Fibroblast of skin of left quadriceps (primary cell): ENCODE results near the gene DPEP1.
"Not testable (repeated sequence)": the region's sequence is repeated elsewhere in the genome, so short reads cannot be mapped to it uniquely, and the experiment has no call there.

Experiments used
- DNase-seq, 2 experiments: peaks; one replicate each; pipeline ENCODE4 v3.0.0-alpha.2; 2013; ENCODE audit warnings: low read depth in 2 of 2

DPEP1 gene

DNA sequence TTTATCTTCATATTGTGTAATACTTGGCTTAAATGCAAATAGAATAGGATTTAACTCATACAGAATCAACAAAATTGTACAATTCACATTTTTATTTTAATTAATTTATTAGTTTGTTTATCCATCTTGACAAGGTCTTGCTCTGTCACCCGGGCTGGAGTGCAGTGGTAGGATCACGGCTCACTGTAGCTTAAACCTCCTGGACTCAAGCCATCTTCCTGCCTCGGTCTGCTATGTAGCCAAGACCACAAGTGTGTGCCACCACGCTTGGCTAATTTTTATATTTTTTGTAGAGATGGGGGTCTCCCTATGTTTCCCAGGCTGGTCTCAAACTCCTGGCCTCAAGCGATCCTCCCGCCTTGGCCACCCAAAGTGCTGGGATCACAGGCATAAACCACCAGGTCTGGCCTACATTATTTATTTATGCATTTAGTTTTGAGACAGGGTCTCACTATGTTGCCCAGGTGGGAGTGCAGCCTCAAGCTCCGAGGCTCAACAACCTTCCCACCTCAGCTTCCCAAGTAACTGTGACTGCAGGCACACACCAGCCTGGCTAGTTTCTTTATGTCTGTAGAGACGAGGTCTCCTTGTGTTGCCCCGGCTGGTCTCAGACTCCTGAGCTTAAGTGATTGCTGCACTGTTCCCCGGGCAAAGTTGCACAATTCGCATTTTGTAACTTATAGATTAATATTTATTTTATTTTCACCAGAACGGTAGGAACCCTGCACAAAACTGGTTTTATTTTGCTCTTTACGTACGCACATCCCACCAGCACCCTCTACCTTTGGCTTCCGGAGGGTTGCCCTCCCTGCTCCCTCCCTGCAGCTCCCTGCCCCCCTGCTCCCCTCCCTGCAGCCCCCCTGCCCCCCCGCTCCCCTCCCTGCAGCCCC, 4.9 kb downstream of the DPEP1 start:
- no peak for DNase-seq

DNA sequence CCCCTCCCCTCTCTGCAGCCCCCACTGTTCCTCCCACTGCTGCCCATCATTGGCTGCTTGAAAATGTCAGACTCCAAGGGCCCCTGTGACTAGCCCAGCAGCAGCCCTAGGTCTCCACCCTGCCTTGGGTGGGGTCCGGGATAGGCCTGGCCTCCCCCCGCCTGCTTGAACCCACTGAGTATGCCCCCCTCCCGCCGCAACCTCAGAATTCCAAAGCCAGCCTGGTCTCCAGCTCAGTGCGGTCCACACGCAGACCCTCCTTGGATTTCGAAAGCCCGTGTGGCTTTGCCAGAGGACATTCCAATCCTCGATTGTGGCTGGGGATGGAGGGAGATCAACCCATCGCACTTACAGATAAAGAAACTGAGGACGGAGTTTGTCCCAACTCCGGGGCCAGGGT, 6.4 kb downstream of the DPEP1 start:
- DNase-seq = peak in 1 of 2 experiments; percentile 10

DNA sequence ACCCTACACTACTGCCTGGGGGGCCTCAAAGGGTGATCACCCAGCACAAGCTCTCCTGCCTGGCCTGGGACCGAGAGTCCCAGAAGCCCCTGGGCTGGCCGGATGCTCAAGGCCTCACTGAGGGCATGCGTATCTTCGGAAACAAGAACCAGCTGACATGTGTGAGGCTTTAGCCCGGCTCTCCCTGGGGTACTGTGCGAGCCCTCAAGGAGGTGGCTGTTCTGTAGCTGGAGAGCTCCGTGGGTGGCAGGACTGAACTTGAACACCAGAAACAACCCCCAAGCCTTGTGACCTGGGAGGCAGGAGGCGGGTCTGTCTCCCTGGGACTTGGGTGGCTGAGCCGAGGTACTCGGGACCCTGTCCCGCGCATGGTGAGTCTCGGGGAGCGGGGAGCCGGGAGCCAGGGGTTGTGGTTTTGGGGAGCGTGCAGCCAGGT, 7.0 kb downstream of the DPEP1 start:
- no peak for DNase-seq

DNA sequence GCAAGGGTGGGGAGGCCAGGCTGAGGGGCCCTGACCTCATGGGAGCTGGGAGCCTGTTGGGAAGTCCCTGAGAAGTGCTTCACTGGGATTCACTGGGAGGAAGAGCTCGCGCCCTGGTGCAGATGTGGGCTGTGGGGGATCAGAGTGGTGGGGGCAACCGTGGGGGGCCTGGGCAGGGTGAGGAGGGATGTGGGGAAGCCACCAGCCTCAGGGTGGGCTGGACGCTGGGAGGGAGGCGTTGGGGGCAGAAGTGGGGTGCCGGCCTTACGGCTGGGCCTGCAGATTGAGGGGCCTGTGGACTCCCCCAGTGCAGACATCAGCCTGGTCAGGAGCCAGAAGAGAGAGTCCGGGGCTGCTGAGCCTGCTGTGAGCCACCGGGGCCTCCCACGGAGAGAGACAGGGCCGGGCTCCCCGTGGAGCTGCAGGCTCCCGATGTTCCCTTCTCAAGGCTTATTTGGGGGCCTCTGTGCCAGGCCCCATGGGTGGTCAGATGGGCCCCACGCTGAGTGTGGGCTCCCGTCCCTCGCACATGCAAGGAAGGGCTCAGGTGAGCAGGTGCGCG, 7.8 kb downstream of the DPEP1 start:
- no peak for DNase-seq

DNA sequence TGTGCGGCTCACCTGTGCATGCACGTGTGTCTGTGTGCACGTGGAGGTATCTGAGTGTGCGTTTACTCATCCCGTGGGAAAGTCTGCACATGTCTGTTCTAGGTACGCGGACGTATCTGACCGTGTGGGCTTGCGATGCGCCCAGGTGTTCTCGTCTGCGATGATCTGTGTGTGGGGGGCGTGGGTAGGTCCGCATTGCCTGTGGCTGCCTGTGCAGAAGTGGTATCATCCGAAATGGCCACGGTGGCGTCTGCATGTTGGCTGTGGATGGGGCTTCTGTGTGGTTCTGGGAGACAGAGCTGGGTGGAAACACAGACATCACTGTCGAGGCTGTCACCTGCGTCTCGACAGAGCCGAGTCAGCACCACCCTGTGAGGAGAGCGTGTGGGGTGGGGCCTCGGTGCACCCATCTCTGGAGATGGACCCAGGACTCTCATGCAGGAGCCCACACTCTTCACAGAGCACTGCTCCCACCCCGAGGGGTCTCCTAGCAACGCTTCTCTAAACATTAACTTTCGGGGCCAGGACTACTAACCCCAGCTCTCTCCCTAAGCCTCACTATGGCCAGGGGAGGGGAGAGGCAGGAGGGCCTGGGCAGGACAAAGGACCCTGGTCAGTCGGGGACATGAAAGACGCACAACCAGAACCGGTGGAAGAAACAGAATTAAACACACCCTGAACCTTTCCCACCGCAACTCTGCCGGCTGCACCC, 8.4 kb downstream of the DPEP1 start:
- no peak for DNase-seq

DNA sequence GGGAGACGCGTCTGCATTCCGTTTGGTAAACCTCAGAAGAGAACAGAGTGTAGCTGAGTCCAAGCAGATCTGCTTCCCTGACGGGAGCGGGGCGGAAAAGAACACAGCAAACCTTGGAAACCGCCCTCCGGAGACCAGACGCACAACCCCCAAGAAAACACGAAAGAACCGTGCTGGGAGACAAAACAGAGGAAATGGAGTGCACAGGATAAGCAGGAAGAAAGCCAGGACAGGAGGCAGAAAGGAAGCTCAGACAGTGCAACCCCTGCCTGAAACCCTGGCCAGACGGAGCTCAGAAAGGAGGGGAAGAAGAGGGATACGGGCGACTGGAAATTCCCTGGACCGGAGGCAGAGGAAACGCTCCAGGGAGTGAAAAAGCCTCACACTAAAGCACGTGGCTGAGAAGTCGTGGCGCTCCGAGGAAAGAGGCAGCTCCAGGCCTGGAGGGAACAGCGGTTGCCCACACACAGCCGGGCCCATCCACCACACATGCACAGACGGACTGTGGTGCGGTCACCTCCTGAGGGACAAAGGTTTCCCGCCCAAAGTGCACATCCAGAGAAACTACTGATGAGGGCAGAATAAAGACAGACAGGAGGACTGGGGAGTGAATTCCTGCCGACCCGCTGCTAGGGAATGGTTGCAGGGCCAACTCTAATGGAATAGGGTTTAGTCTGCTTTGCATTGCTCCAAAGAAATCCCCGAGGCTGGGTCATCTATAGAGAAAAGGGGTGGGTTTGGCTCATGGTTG, 10.2 kb downstream of the DPEP1 start:
- no peak for DNase-seq

DNA sequence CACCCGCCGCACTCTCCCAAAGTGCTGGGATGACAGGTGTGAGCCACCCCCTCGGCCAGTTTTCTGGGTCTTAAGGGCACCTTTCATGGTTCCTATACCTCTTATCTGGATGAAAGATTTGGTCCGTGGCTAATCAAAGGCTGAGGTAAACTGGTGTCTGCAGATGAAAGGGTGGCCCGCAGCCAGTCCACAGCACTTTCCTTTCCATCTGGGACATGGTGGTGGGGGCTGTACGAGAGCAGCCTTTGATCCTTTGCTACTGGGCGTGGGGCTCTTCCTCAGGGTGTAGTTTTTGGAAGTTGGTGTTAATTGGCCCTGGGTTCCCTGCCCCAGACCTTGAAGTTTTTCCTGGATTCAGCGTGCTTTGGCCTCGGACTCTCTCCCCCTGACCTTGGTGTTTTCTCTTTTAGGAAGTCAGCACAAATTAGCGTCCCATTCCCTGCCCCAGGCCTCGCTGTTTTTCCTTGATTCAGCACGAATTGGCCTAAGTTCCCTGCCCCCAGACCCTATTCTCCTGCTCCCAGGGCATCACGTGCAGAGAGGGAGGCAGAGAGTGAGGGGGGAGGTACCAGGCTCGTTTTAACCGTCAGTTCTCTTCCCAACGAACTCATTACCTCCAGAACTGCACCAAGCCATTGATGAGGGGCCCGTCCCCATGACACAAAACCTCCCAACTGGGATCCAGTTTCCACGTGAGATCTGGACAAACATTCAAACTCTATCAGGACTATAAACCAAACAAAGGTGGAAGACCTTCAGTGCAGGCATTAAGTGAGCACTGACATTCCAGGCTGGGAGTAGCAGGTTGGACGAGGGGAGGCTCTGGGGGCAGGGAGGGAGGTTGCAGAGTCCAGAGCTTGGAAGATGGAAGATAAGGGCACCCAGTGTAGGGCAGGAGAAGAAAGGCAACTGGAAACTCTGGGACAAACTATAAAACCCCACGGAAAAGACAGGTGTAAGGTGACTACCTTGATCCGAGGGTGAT, 11.6 kb downstream of the DPEP1 start:
- DNase-seq = no peak

DNA sequence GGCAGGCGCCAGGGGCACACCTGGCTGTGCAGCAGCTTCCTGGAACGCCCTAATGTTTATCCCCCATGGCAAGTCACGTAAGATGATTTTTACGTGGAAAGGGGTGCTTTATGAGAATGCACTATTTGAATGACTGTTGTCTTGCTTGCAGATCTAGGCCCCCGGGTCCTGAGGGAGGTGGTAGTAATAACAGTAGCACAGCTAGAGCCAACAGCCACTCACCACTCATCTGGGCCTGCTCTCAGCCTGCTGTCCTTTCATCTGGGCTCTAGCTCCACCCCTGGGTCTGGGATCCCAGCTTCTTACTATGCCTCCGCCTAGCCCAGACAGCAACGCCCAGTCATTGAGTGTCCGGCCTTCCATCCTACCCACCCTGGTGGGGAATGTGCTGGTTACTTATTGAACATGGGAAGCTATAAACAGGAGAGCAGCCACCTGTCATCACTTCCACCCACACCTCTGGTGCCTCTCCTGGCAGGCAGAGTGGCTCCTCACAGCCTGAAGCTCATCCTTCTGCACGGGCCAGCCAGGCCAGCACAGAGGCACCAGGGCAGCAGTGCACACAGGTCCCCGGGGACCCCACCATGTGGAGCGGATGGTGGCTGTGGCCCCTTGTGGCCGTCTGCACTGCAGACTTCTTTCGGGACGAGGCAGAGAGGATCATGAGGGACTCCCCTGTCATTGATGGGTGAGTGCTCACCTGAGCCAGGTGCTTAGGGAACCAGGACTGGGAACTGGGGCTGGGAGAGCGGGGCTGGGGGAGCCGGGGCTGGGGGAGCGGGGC, 16.6 kb downstream of the DPEP1 start:
- no peak for DNase-seq

DNA sequence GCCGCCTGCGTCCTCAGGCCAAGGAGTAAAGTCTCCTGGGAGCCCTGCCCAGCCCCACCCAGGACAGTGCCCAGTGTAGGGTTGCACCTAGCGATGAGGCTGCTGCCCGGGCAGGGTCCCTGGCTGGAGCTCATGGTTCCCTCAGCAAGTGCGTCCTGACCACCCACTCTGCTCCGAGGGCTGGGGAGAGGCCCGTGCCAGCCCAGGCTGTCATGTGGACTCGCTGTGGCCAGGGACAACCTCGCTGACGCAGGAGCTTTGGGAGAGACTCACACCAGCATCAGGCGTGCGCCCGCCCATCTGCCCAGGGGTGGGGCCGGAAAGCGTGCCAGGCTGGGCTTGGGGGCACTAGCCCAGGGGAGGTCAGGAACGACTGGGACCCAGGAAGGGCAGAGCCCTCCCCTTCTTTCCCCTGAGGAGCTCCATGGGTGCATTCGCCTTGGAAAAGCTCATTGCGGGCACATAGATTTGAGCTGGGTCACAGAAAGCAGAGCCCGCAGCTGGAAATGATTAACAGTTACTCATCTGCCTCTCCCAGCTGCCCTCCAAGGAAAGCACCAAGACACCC, 19.7 kb downstream of the DPEP1 start:
- peak; percentile 32 to 36 for DNase-seq

DNA sequence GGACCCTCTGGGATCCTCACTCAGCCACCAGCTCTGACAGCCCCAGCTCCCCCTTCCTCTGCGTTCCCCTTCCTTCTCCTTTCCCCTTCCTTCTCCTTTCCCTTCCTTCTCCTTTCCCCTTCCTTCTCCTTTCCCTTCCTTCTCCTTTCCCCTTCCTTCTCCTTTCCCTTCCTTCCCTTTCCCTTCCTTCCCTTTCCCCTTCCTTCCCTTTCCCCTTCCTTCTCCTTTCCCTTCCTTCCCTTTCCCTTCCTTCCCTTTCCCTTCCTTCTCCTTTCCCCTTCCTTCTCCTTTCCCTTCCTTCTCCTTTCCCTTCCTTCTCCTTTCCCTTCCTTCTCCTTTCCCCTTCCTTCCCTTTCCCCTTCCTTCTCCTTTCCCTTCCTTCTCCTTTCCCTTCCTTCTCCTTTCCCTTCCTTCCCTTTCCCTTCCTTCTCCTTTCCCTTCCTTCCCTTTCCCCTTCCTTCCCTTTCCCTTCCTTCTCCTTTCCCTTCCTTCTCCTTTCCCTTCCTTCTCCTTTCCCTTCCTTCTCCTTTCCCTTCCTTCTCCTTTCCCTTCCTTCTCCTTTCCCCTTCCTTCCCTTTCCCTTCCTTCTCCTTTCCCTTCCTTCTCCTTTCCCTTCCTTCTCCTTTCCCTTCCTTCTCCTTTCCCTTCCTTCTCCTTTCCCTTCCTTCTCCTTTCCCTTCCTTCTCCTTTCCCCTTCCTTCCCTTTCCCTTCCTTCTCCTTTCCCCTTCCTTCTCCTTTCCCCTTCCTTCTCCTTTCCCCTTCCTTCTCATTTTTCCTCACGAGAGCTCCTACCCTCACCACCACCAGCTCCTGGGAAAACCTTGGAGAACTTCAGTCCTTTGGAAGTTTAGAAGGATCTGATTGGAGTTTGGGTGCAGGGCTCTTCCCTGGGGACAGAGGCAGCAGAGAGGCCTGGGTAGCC, 21.3 kb downstream of the DPEP1 start:
- not testable (repeated sequence) for DNase-seq

DNA sequence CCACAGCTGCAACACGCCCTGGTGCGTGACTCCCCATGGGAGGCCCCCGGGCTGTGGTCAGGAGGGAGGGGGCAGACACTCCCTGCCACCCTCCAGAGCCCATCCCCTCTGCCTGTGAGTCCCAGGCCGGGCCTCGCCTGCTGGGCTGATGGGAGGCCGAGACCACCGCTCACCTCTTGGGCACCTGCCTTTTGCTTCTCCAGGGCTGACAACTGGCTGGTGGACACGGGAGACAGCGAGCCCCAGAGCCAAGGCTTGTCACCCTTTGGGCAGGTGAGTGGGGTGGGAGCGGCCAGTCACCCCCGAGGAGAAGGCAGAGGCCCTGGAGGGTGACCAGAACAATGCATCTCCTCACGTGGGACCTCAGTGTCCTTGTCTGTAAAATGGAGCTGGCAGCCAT, 23.2 kb downstream of the DPEP1 start:
- DNase-seq = no peak

DNA sequence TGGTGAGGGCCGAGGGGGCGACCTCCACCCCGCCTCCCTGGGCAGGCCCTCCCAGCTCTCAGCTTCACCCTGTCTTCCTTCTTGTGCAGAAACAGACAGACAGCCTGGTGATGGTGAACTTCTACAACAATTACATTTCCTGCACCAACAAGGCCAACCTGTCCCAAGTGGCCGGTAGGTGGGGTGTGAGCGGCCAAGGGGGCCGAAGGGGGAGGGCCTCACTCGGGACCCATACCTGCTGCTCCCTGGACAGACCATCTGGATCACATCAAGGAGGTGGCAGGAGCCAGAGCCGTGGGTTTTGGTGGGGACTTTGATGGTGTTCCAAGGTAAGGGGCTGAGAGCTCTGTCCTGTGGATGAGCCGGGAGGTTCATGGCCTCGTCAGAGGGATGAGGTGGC, 23.9 kb downstream of the DPEP1 start:
- DNase-seq = no peak

DNA sequence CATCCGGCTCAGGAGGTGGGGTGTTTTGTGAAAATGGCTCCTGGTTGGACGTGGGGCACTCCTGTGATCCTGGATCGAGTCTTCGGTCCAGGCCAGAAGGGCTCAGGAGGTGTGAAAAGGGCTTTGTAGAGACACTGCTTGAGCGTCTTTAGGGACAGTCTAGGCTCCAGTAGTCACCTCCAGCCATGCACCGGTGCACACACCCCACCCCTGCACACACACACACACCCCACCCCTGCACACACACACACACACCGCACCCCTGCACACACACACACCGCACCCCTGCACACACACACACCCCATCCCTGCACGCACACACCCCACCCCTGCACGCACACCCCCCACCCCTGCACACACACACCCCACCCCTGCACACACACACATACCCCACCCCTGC, 25.0 kb downstream of the DPEP1 start:
- no peak for DNase-seq

DNA sequence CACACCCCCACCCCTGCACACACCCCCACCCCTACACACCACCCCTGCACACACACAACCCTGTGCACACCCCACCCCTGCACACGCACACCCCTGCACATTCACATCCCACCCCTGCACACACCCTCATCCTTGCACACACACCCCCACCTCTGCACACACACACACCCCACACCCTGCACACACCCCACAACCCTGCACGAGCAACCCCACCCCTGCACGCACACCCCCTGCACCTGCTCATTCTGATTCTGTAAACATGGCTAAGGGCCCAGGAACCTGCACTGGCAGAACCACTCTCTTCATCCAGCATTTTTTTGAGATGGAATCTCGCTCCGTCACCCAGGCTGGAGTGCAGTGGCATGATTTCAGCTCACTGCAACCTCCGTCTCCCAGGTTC, 25.9 kb downstream of the DPEP1 start:
- no peak for DNase-seq

DNA sequence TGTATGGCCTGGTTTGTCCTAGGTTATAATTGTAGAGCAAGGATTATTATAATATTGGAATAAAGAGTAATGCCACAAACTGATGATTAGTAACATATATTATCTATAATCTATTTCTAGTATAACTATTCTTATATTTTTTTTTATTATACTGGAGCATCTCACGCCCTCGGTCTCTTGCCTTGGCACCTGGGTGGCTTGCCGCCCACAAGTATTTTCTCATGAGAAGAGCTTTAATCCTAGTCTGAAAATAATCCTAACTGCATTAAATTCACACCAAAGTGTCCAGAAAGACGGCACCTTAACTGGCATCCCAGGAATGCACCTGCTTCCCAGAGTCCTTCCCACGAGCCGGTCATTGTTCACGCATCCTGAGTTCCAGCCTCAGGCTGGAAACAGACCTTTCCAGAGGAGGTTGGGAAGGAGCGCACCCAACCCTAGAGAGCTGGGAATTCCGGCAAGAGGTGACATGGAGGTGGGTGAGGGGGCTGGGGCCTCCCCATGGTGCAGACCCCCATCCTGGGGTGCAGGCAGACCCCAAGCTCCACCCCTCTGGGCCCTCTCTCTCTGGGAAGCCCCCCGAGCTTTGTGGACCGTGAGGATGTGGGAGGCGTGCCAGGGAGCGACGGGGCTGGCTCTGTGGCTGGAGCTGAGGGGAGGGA, 28.1 kb downstream of the DPEP1 start:
- DNase-seq = no peak

DNA sequence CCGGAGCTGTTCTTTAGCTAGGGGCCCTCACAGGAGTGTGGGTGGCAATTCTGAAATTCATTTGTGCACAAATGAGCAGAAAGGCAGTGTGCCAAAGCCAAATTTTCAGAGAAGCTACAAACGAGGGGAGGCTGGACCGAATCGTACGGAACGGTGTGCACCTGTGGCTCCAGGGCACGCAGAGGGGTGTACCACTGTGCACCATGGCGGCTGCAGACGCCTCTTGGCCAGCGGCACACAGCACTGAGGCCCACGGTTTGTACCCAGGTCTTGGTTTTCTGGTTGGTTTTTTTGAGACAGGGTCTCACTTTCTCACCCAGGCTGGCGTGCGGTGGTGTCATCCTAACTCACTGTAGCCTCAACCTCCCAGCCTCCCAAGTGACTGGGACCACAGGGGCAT, 29.1 kb downstream of the DPEP1 start:
- DNase-seq = no peak

DNA sequence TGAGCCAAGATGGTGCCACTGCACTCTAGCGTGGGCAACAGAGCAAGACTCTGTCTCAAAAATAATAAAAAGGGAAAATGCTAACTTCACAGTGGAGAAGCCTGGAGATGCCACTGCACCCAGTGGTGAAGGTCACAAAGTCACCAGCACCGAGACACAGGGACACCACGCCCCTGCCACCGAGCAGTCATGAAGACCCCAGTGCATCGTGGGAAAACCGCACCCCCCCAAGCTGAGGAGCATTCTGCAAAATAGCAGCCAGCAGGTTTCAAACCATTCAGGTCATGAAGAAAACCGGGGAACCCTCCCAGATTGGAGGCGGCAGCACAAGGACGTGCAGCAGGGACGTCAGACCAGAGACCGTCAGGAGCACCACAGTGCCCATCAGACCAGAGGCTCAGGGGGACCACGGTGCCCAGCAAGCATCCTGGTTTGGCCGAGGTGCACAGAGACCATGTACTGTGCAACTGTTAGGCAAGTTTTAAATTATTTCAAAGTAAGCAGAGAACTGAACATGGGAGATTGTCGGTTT, 30.4 kb downstream of the DPEP1 start:
- DNase-seq = no peak

DNA sequence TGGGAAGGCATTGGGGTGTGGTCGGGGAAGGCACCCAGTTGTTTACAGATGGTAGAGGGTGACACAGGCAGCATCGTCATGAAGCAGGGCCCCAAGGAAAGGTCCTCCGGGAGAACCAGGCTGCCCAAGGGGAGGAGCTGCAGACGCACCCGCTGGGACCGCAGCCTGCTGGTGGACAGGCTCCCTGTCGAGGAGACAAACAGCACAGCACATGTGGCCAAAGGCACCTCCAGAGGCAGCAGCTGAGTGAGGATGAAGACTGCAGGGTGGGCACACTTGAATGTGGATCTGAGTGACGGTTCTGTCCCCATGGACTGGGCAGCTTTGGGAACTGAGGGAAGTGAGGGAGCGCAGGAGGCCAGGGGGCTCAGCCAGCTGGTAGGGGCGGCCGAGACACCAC, 31.7 kb downstream of the DPEP1 start:
- no peak for DNase-seq
